IMR-90 (cell line): ENCODE data around the gene COPS4. TPM values are rescaled to one million over a fixed set of nuclear protein-coding genes. Genes with fewer than 3 reads are reported as not detected.

ENCODE experiments used
- ATAC-seq: fragments of 200-7000 bp; cut with Tn5 transposase; 2 replicates; pipeline ENCODE4 v1.9.1; 2020; ENCODE audit warnings: low read depth, mild to moderate bottlenecking, moderate library complexity
- BruUV-seq: library from RNA; stranded (reverse); fragments of 400-500 nt; replicated peaks from 2 replicates; lab custom pipeline; 2021; lab: Mats Ljungman, UMichigan
- CTCF ChIA-PET: fragments of 300-600 bp; formaldehyde crosslinking; extraction: SDS; loops from one replicate; lab custom pipeline; 2021; ENCODE audit warnings: antibody characterized with exemption; lab: Yijun Ruan, JAX
- POLR2A ChIA-PET: fragments of 300-600 bp; sonication (Branson Sonifier 250); formaldehyde crosslinking; loops from one replicate; lab custom pipeline; 2022; ENCODE audit warnings: antibody characterized with exemption; ENCODE audit not compliant: unreplicated experiment; lab: Charles Lee
- DNase-seq: peaks from one replicate; pipeline ENCODE4 v3.0.0; 2013
- H2AFZ ChIP-seq: replicated peaks from 2 replicates; pipeline ENCODE3; 2013; ENCODE audit warnings: low read length, mild to moderate bottlenecking; ENCODE audit not compliant: poor library complexity
- H2AK5ac ChIP-seq: 2 replicates; pipeline ENCODE4 v1.6.1; 2013; ENCODE audit warnings: low read depth, low read length, inconsistent platforms
- H2AK9ac ChIP-seq: replicated peaks from 2 replicates; pipeline ENCODE3; 2013; ENCODE audit warnings: mild to moderate bottlenecking, low read depth, low read length, moderate library complexity; ENCODE audit not compliant: poor library complexity
- H2BK120ac ChIP-seq: 2 replicates; pipeline ENCODE4 v1.6.1; 2013; ENCODE audit warnings: low read depth, low read length, inconsistent platforms
- H2BK15ac ChIP-seq: 3 replicates; pipeline ENCODE4 v1.6.1; 2013; ENCODE audit warnings: low read depth, low read length, inconsistent platforms
- H2BK20ac ChIP-seq: 2 replicates; pipeline ENCODE4 v1.6.1; 2013; ENCODE audit warnings: low read depth, mild to moderate bottlenecking, inconsistent platforms, low read length, moderate library complexity
- H2BK5ac ChIP-seq: 2 replicates; pipeline ENCODE4 v1.6.1; 2013; ENCODE audit warnings: mild to moderate bottlenecking, low read depth, low read length, inconsistent platforms; ENCODE audit not compliant: poor library complexity, severe bottlenecking
- H3K14ac ChIP-seq: replicated peaks from 2 replicates; pipeline ENCODE4 v1.6.1; 2013; ENCODE audit warnings: low read depth, low read length, inconsistent platforms
- H3K18ac ChIP-seq: 2 replicates; pipeline ENCODE4 v1.6.1; 2013; ENCODE audit warnings: low read depth, low read length, control low read depth
- H3K23ac ChIP-seq: 2 replicates; pipeline ENCODE4 v1.6.1; 2013; ENCODE audit warnings: low read depth, low read length, inconsistent platforms
- H3K27ac ChIP-seq: 2 replicates; pipeline ENCODE4 v1.5.1; 2013; ENCODE audit warnings: mild to moderate bottlenecking, control low read depth, low read length; ENCODE audit not compliant: insufficient read depth
- H3K27me3 ChIP-seq: 2 replicates; pipeline ENCODE4 v1.6.1; 2013; ENCODE audit warnings: low read length; ENCODE audit not compliant: control insufficient read depth, insufficient read depth
- H3K36me3 ChIP-seq: 2 replicates; pipeline ENCODE4 v1.6.1; 2013; ENCODE audit warnings: low read length, mixed read lengths; ENCODE audit not compliant: control insufficient read depth, insufficient read depth
- H3K4ac ChIP-seq: 2 replicates; pipeline ENCODE4 v1.6.1; 2013; ENCODE audit warnings: low read depth, low read length, inconsistent platforms
- H3K4me1 ChIP-seq: 2 replicates; pipeline ENCODE4 v1.6.1; 2013; ENCODE audit warnings: low read length, mixed read lengths; ENCODE audit not compliant: control insufficient read depth, insufficient read depth
- H3K4me2 ChIP-seq: 2 replicates; pipeline ENCODE4 v1.6.1; 2013; ENCODE audit warnings: low read depth, mild to moderate bottlenecking, control low read depth, low read length, moderate library complexity
- H3K4me3 ChIP-seq: 2 replicates; pipeline ENCODE4 v1.5.1; 2013; ENCODE audit warnings: low read depth, mild to moderate bottlenecking, control low read depth, low read length, moderate library complexity; ENCODE audit not compliant: insufficient read depth
- H3K56ac ChIP-seq: 2 replicates; pipeline ENCODE4 v1.6.1; 2013; ENCODE audit warnings: low read length, inconsistent platforms; ENCODE audit not compliant: insufficient read depth; ENCODE audit errors: extremely low read depth
- H3K79me1 ChIP-seq, 2 experiments: 2 replicates each; pipeline ENCODE4 v1.6.1; 2013; ENCODE audit warnings: low read length in 2 of 2, inconsistent platforms in 1 of 2, low read depth in 1 of 2
- H3K9ac ChIP-seq: 2 replicates; pipeline ENCODE4 v1.6.1; 2013; ENCODE audit warnings: low read depth, low read length, control low read depth
- H3K9me1 ChIP-seq: 2 replicates; pipeline ENCODE4 v1.6.1; 2013; ENCODE audit warnings: low read length, inconsistent platforms; ENCODE audit not compliant: insufficient read depth
- H3K9me3 ChIP-seq: 2 replicates; pipeline ENCODE4 v1.6.1; 2013; ENCODE audit warnings: low read length; ENCODE audit not compliant: control insufficient read depth, insufficient read depth
- H4K20me1 ChIP-seq: 2 replicates; pipeline ENCODE4 v1.6.1; 2013; ENCODE audit warnings: low read length, inconsistent platforms; ENCODE audit not compliant: insufficient read depth
- H4K5ac ChIP-seq: 2 replicates; pipeline ENCODE4 v1.6.1; 2013; ENCODE audit warnings: mild to moderate bottlenecking, low read depth, low read length, control low read depth
- H4K8ac ChIP-seq, 2 experiments: 2 replicates each; pipeline ENCODE4 v1.6.1; 2013; ENCODE audit warnings: low read depth in 2 of 2, low read length in 2 of 2, control low read depth in 1 of 2, inconsistent platforms in 1 of 2
- H4K91ac ChIP-seq: 2 replicates; pipeline ENCODE4 v1.6.1; 2013; ENCODE audit warnings: low read depth, low read length, inconsistent platforms; ENCODE audit not compliant: insufficient read depth
- CEBPB ChIP-seq: IDR thresholded peaks from 2 replicates; pipeline ENCODE4 v1.6.1; 2012; ENCODE audit warnings: low read depth, low read length, improper control_type of control experiment
- CTCF ChIP-seq: conservative IDR thresholded peaks from 2 replicates; pipeline ENCODE4 v1.5.1; 2012; ENCODE audit warnings: mild to moderate bottlenecking, low read depth, low read length, improper control_type of control experiment
- ELK1 ChIP-seq: fragments of 150-350 bp; IDR thresholded peaks from 2 replicates; pipeline ENCODE4 v1.6.1; 2016; ENCODE audit warnings: low read depth, mild to moderate bottlenecking, low read length, moderate library complexity, borderline replicate concordance
- MAZ ChIP-seq: IDR thresholded peaks from 2 replicates; pipeline ENCODE4 v1.6.1; 2012; ENCODE audit warnings: low read depth, mild to moderate bottlenecking, low read length, improper control_type of control experiment, moderate library complexity, borderline replicate concordance
- MXI1 ChIP-seq: IDR thresholded peaks from 2 replicates; pipeline ENCODE4 v1.6.1; 2012; ENCODE audit warnings: low read depth, mild to moderate bottlenecking, low read length, moderate library complexity, borderline replicate concordance
- NFE2L2 ChIP-seq: fragments of 150-350 bp; IDR thresholded peaks from 2 replicates; pipeline ENCODE4 v1.6.1; 2016; ENCODE audit warnings: low read depth, mild to moderate bottlenecking, low read length
- POLR2A ChIP-seq: IDR thresholded peaks from 2 replicates; pipeline ENCODE4 v1.6.1; 2012; ENCODE audit warnings: mild to moderate bottlenecking, low read depth, low read length
- RCOR1 ChIP-seq: IDR thresholded peaks from 2 replicates; pipeline ENCODE4 v1.6.1; 2012; ENCODE audit warnings: mild to moderate bottlenecking, low read length, improper control_type of control experiment; ENCODE audit not compliant: insufficient replicate concordance
- USF2 ChIP-seq: fragments of 150-350 bp; IDR thresholded peaks from 2 replicates; pipeline ENCODE4 v1.6.1; 2017; ENCODE audit warnings: mild to moderate bottlenecking, antibody characterized with exemption, low read length, low read depth
- WGBS, 2 experiments: methylation state at CpG; one replicate each; pipeline versions ENCODE4 v1.1.5 to v1.1.7; 2013; ENCODE audit warnings: missing lambda C conversion rate in 2 of 2; ENCODE audit not compliant: insufficient read length in 1 of 2; ENCODE audit errors: extremely low coverage in 2 of 2; 5-methylcytosine and 5-hydroxymethylcytosine counted together
- dilution Hi-C: fragments of 300-500 bp; cut with HindIII; formaldehyde crosslinking; loops from one replicate; pipeline ENCODE4 v1.14.3; 2018; ENCODE audit warnings: low sequenced_read_pairs; ENCODE audit not compliant: unreplicated experiment
- in situ Hi-C: fragments of 300-500 bp; cut with MboI; formaldehyde crosslinking; loops from 3 replicates; pipeline ENCODE4 v1.14.3; 2019; ENCODE audit warnings: low sequenced_read_pairs, inconsistent platforms, mixed read lengths
- intact Hi-C: fragments of 100-400 bp; cut with micrococcal nuclease; formaldehyde crosslinking; loops from 2 replicates; pipeline ENCODE4 v1.10.0; 2022
- polyA plus RNA-seq, 3 experiments: library from polyadenylated mRNA; depleted of rRNA; stranded (reverse); fragments of >200 nt; gene quantifications; 2 replicates each; pipeline ENCODE4 v1.2.3, GENCODE V29; 2012; ENCODE audit warnings: low replicate concordance in 1 of 3
- total RNA-seq: library from RNA; depleted of rRNA; stranded (reverse); fragments of >200 nt; gene quantifications from 2 replicates; pipeline ENCODE4 v1.2.3, GENCODE V29; 2012

Gene COPS4
- total and polyA plus RNA-seq, 2 of the 4 experiments (the other 2 are of a cell fraction), result 40.1 to 115 TPM

- TF ChIP-seq CTCF (no peak), POLR2A (no peak), MXI1 (no peak), NFE2L2 (no peak)
Observed at GRCh38 chr4:83013902-83014301, 21.1 kb upstream of the COPS4 start (continued).

GRCh38 chr4:83019794-83020494, 15.0 kb upstream of the COPS4 start:
- H3K27me3 ChIP-seq, result no peaks in the 10 kb centered on the region
- dilution Hi-C loops, result no loop called here
- H3K4me2 ChIP-seq, result no peak overlapping the region
- no peak overlapping the region for H3K9ac ChIP-seq
- in situ Hi-C loops, result no loop called here
- H3K4ac ChIP-seq, result no peak overlapping the region
- no peak overlapping the region for H2AK5ac ChIP-seq
- no peaks in the 10 kb centered on the region for H3K36me3 ChIP-seq
- no TSS peak for BruUV-seq
- H3K4me1 ChIP-seq, result no peaks in the 10 kb centered on the region; the same call in 1 of the 2 replicates
- H2AK9ac ChIP-seq, result no peak overlapping the region
- intact Hi-C loops, result no loop called here
- H3K9me1 ChIP-seq, result no peaks in the 10 kb centered on the region
- ATAC-seq (no peak), DNase-seq (no peak)
- H4K8ac ChIP-seq, result no peak overlapping the region
- TF ChIP-seq MXI1 (no peak), ELK1 (no peak), NFE2L2 (no peak), MAZ (no peak), USF2 (no peak), RCOR1 (no peak), CEBPB (no peak)
- ChIA-PET CTCF (no interaction called here), POLR2A (no interaction called here)
- peaks cover 8% of the 10 kb centered on the region for H3K9me3 ChIP-seq
- no peak overlapping the region for H3K4me3 ChIP-seq
- no peak overlapping the region for H4K91ac ChIP-seq
- H2BK20ac ChIP-seq, result no peak overlapping the region
- H3K79me1 ChIP-seq, result no peaks in the 10 kb centered on the region
- H3K18ac ChIP-seq, result no peak overlapping the region
- H3K14ac ChIP-seq, result no peak overlapping the region
- H2AFZ ChIP-seq, result no peak overlapping the region
- no peaks in the 10 kb centered on the region for H4K20me1 ChIP-seq
- H3K27ac ChIP-seq, result no peak overlapping the region
- H3K23ac ChIP-seq, result no peak overlapping the region
- H4K5ac ChIP-seq, result no peak overlapping the region
- H3K56ac ChIP-seq, result no peak overlapping the region
- no CpG with 5 or more reads among the region's 3 CpGs for WGBS, 2 experiments
- H2BK5ac ChIP-seq, result no peak overlapping the region
- no peak overlapping the region for H2BK15ac ChIP-seq
- H2BK120ac ChIP-seq, result no peak overlapping the region
